ENCODE data around the gene TTC4.

DNA sequence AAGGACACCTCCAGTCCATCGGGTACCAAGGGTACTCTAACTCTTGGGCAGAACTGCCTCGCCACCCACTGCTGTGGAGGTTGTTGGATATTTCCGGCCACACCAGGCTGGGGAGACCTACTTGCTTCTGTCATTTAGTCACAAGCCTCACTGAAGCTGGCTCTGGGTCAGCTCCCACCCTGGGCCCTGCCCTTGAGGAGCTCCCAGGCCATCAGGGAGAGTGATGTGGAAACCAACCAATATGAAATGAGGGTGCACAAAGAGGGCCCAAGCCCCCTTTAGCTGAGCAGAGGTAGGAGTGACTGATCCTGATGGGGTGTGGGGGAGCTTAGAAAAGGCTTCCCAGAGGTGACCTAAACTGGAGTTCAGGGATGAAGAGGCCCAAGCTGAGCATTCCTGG lies 29.0 kb downstream of the TTC4 start:
- TF ChIP-seq SMC3 (IDR thresholded peaks at IDR 0.05; ENCODE audit: low read depth, low read length) = no peak
- TF ChIP-seq SIN3A (IDR thresholded peaks at IDR 0.05; ENCODE audit: borderline replicate concordance, low read depth, low read length) = no peak
- no peak for TF ChIP-seq POLR2AphosphoS5 (IDR thresholded peaks at IDR 0.05; ENCODE audit: low read depth, low read length)
- TF ChIP-seq, protein P1, sequence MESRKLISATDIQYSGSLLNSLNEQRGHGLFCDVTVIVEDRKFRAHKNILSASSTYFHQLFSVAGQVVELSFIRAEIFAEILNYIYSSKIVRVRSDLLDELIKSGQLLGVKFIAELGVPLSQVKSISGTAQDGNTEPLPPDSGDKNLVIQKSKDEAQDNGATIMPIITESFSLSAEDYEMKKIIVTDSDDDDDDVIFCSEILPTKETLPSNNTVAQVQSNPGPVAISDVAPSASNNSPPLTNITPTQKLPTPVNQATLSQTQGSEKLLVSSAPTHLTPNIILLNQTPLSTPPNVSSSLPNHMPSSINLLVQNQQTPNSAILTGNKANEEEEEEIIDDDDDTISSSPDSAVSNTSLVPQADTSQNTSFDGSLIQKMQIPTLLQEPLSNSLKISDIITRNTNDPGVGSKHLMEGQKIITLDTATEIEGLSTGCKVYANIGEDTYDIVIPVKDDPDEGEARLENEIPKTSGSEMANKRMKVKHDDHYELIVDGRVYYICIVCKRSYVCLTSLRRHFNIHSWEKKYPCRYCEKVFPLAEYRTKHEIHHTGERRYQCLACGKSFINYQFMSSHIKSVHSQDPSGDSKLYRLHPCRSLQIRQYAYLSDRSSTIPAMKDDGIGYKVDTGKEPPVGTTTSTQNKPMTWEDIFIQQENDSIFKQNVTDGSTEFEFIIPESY (IDR thresholded peaks at IDR 0.05; ENCODE audit: borderline replicate concordance, low read depth) = no peak
- no peak for TF ChIP-seq TAF1 (IDR thresholded peaks at IDR 0.05; ENCODE audit: borderline replicate concordance, low read depth, low read length)
- no peak for TF ChIP-seq MAX (IDR thresholded peaks at IDR 0.05; ENCODE audit: low read depth)
- TF ChIP-seq, protein P2, sequence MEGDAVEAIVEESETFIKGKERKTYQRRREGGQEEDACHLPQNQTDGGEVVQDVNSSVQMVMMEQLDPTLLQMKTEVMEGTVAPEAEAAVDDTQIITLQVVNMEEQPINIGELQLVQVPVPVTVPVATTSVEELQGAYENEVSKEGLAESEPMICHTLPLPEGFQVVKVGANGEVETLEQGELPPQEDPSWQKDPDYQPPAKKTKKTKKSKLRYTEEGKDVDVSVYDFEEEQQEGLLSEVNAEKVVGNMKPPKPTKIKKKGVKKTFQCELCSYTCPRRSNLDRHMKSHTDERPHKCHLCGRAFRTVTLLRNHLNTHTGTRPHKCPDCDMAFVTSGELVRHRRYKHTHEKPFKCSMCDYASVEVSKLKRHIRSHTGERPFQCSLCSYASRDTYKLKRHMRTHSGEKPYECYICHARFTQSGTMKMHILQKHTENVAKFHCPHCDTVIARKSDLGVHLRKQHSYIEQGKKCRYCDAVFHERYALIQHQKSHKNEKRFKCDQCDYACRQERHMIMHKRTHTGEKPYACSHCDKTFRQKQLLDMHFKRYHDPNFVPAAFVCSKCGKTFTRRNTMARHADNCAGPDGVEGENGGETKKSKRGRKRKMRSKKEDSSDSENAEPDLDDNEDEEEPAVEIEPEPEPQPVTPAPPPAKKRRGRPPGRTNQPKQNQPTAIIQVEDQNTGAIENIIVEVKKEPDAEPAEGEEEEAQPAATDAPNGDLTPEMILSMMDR (IDR thresholded peaks at IDR 0.05) = no peak
- TF ChIP-seq NRF1 (IDR thresholded peaks at IDR 0.05; ENCODE audit: low read depth, low read length) = no peak
- no peak for TF ChIP-seq GATA2 (CRISPR knock-in tag; IDR thresholded peaks at IDR 0.05)
- TF ChIP-seq RCOR1 (IDR thresholded peaks at IDR 0.05; ENCODE audit: low read length) = no peak
- no peak for TF ChIP-seq RFX5 (IDR thresholded peaks at IDR 0.05; ENCODE audit: low read length)
